Measurements from ENCODE around the gene UBQLN2.
"Not testable (repeated sequence)": the region's sequence is repeated elsewhere in the genome, so short reads cannot be mapped to it uniquely, and the experiment has no call there.

Gene UBQLN2

GRCh38 chrX:56569378-56570057 lies 6.1 kb downstream of the UBQLN2 start:
- Histone ChIP-seq H3K9me3 (ENCODE audit: control insufficient read depth in 2 of 2, low read length in 2 of 2) (no peaks in the 10 kb centered on the region), H3K27me3 (ENCODE audit: control insufficient read depth in 2 of 2, insufficient read depth in 2 of 2, low read length in 2 of 2) (no peaks in the 10 kb centered on the region), H3K9ac (ENCODE audit: low read depth in 1 of 2, low read length in 2 of 2) (no peak overlapping the region), H3K36me3 (ENCODE audit: control insufficient read depth in 2 of 2, insufficient read depth in 2 of 2, low read length in 2 of 2) (peaks cover 0 to 7% of the 10 kb centered on the region in 2 donors), H3K4me3 (ENCODE audit: low read length in 2 of 2) (no peak overlapping the region), H3K4me1 (ENCODE audit: control insufficient read depth in 2 of 2, insufficient read depth in 2 of 2, low read length in 2 of 2) (no peaks in the 10 kb centered on the region), H3K27ac (ENCODE audit: low read depth in 2 of 2, low read length in 2 of 2) (no peak overlapping the region)

- Histone ChIP-seq H3K27ac (ENCODE audit: low read depth in 2 of 2, low read length in 2 of 2) (no peak overlapping the region), H3K27me3 (ENCODE audit: control insufficient read depth in 2 of 2, insufficient read depth in 2 of 2, low read length in 2 of 2) (no peaks in the 10 kb centered on the region), H3K36me3 (ENCODE audit: control insufficient read depth in 2 of 2, insufficient read depth in 2 of 2, low read length in 2 of 2) (peaks cover 0 to 7% of the 10 kb centered on the region in 2 donors), H3K9ac (ENCODE audit: low read depth in 1 of 2, low read length in 2 of 2) (no peak overlapping the region), H3K9me3 (ENCODE audit: control insufficient read depth in 2 of 2, low read length in 2 of 2) (no peaks in the 10 kb centered on the region), H3K4me3 (ENCODE audit: low read length in 2 of 2) (no peak overlapping the region), H3K4me1 (ENCODE audit: control insufficient read depth in 2 of 2, insufficient read depth in 2 of 2, low read length in 2 of 2) (no peaks in the 10 kb centered on the region)
Observed at GRCh38 chrX:56572975-56573374, 9.5 kb downstream of the UBQLN2 start.

- peaks cover 0 to 7% of the 10 kb centered on the region in 2 donors for H3K36me3 ChIP-seq (ENCODE audit: control insufficient read depth in 2 of 2, insufficient read depth in 2 of 2, low read length in 2 of 2)
- H3K4me3 ChIP-seq (ENCODE audit: low read length in 2 of 2) = no peak overlapping the region
- H3K9ac ChIP-seq (ENCODE audit: low read depth in 1 of 2, low read length in 2 of 2) = no peak overlapping the region
- H3K9me3 ChIP-seq (ENCODE audit: control insufficient read depth in 2 of 2, low read length in 2 of 2) = no peaks in the 10 kb centered on the region
- no peaks in the 10 kb centered on the region for H3K4me1 ChIP-seq (ENCODE audit: control insufficient read depth in 2 of 2, insufficient read depth in 2 of 2, low read length in 2 of 2)
- H3K27me3 ChIP-seq (ENCODE audit: control insufficient read depth in 2 of 2, insufficient read depth in 2 of 2, low read length in 2 of 2) = no peaks in the 10 kb centered on the region
- H3K27ac ChIP-seq (ENCODE audit: low read depth in 2 of 2, low read length in 2 of 2) = no peak overlapping the region
Observed at GRCh38 chrX:56574861-56575260, 11.4 kb downstream of the UBQLN2 start.

GRCh38 chrX:56576721-56577120 lies 13.3 kb downstream of the UBQLN2 start:
- H3K27me3 ChIP-seq (ENCODE audit: control insufficient read depth in 2 of 2, insufficient read depth in 2 of 2, low read length in 2 of 2) = no peaks in the 10 kb centered on the region
- H3K4me3 ChIP-seq (ENCODE audit: low read length in 2 of 2) = no peak overlapping the region
- no peak overlapping the region for H3K9ac ChIP-seq (ENCODE audit: low read depth in 1 of 2, low read length in 2 of 2)
- peaks cover 0 to 5% of the 10 kb centered on the region in 2 donors for H3K9me3 ChIP-seq (ENCODE audit: control insufficient read depth in 2 of 2, low read length in 2 of 2)
- H3K36me3 ChIP-seq (ENCODE audit: control insufficient read depth in 2 of 2, insufficient read depth in 2 of 2, low read length in 2 of 2) = no peaks in the 10 kb centered on the region
- no peaks in the 10 kb centered on the region for H3K4me1 ChIP-seq (ENCODE audit: control insufficient read depth in 2 of 2, insufficient read depth in 2 of 2, low read length in 2 of 2)
- H3K27ac ChIP-seq (ENCODE audit: low read depth in 2 of 2, low read length in 2 of 2) = no peak overlapping the region

GRCh38 chrX:56588397-56589188 lies 25.2 kb downstream of the UBQLN2 start:
- Histone ChIP-seq H3K4me3 (ENCODE audit: low read length in 2 of 2) (no peak overlapping the region), H3K27ac (ENCODE audit: low read depth in 2 of 2, low read length in 2 of 2) (no peak overlapping the region), H3K9ac (ENCODE audit: low read depth in 1 of 2, low read length in 2 of 2) (no peak overlapping the region), H3K36me3 (ENCODE audit: control insufficient read depth in 2 of 2, insufficient read depth in 2 of 2, low read length in 2 of 2) (no peaks in the 10 kb centered on the region), H3K4me1 (ENCODE audit: control insufficient read depth in 2 of 2, insufficient read depth in 2 of 2, low read length in 2 of 2) (no peaks in the 10 kb centered on the region), H3K27me3 (ENCODE audit: control insufficient read depth in 2 of 2, insufficient read depth in 2 of 2, low read length in 2 of 2) (no peaks in the 10 kb centered on the region), H3K9me3 (ENCODE audit: control insufficient read depth in 2 of 2, low read length in 2 of 2) (no peaks in the 10 kb centered on the region)

GRCh38 chrX:56591830-56592229 lies 28.4 kb downstream of the UBQLN2 start:
- H3K4me1 ChIP-seq (ENCODE audit: control insufficient read depth in 2 of 2, insufficient read depth in 2 of 2, low read length in 2 of 2); H3K9ac ChIP-seq (ENCODE audit: low read depth in 1 of 2, low read length in 2 of 2); H3K27me3 ChIP-seq (ENCODE audit: control insufficient read depth in 2 of 2, insufficient read depth in 2 of 2, low read length in 2 of 2); H3K4me3 ChIP-seq (ENCODE audit: low read length in 2 of 2); H3K36me3 ChIP-seq (ENCODE audit: control insufficient read depth in 2 of 2, insufficient read depth in 2 of 2, low read length in 2 of 2); H3K9me3 ChIP-seq (ENCODE audit: control insufficient read depth in 2 of 2, low read length in 2 of 2); H3K27ac ChIP-seq (ENCODE audit: low read depth in 2 of 2, low read length in 2 of 2): not testable (repeated sequence)

- H3K9me3 ChIP-seq (ENCODE audit: control insufficient read depth in 2 of 2, low read length in 2 of 2) = no peaks in the 10 kb centered on the region
- H3K4me1 ChIP-seq (ENCODE audit: control insufficient read depth in 2 of 2, insufficient read depth in 2 of 2, low read length in 2 of 2) = no peaks in the 10 kb centered on the region
- no peaks in the 10 kb centered on the region for H3K36me3 ChIP-seq (ENCODE audit: control insufficient read depth in 2 of 2, insufficient read depth in 2 of 2, low read length in 2 of 2)
- H3K4me3 ChIP-seq (ENCODE audit: low read length in 2 of 2) = no peak overlapping the region
- no peaks in the 10 kb centered on the region for H3K27me3 ChIP-seq (ENCODE audit: control insufficient read depth in 2 of 2, insufficient read depth in 2 of 2, low read length in 2 of 2)
- no peak overlapping the region for H3K27ac ChIP-seq (ENCODE audit: low read depth in 2 of 2, low read length in 2 of 2)
- H3K9ac ChIP-seq (ENCODE audit: low read depth in 1 of 2, low read length in 2 of 2) = no peak overlapping the region
Observed at GRCh38 chrX:56600141-56600540, 36.7 kb downstream of the UBQLN2 start.

GRCh38 chrX:56600987-56601386 lies 37.6 kb downstream of the UBQLN2 start:
- no peak overlapping the region for H3K9ac ChIP-seq (ENCODE audit: low read depth in 1 of 2, low read length in 2 of 2)
- H3K27me3 ChIP-seq (ENCODE audit: control insufficient read depth in 2 of 2, insufficient read depth in 2 of 2, low read length in 2 of 2) = no peaks in the 10 kb centered on the region
- H3K36me3 ChIP-seq (ENCODE audit: control insufficient read depth in 2 of 2, insufficient read depth in 2 of 2, low read length in 2 of 2) = no peaks in the 10 kb centered on the region
- no peak overlapping the region for H3K4me3 ChIP-seq (ENCODE audit: low read length in 2 of 2)
- no peaks in the 10 kb centered on the region for H3K9me3 ChIP-seq (ENCODE audit: control insufficient read depth in 2 of 2, low read length in 2 of 2)
- H3K27ac ChIP-seq (ENCODE audit: low read depth in 2 of 2, low read length in 2 of 2) = no peak overlapping the region
- H3K4me1 ChIP-seq (ENCODE audit: control insufficient read depth in 2 of 2, insufficient read depth in 2 of 2, low read length in 2 of 2) = no peaks in the 10 kb centered on the region

GRCh38 chrX:56615282-56615681 lies 51.9 kb downstream of the UBQLN2 start:
- no peaks in the 10 kb centered on the region for H3K36me3 ChIP-seq (ENCODE audit: control insufficient read depth in 2 of 2, insufficient read depth in 2 of 2, low read length in 2 of 2)
- no peak overlapping the region for H3K27ac ChIP-seq (ENCODE audit: low read depth in 2 of 2, low read length in 2 of 2)
- H3K4me3 ChIP-seq (ENCODE audit: low read length in 2 of 2) = no peak overlapping the region
- H3K27me3 ChIP-seq (ENCODE audit: control insufficient read depth in 2 of 2, insufficient read depth in 2 of 2, low read length in 2 of 2) = peaks cover 2% of the 10 kb centered on the region in 2 donors
- H3K9ac ChIP-seq (ENCODE audit: low read depth in 1 of 2, low read length in 2 of 2) = no peak overlapping the region
- no peaks in the 10 kb centered on the region for H3K9me3 ChIP-seq (ENCODE audit: control insufficient read depth in 2 of 2, low read length in 2 of 2)
- no peaks in the 10 kb centered on the region for H3K4me1 ChIP-seq (ENCODE audit: control insufficient read depth in 2 of 2, insufficient read depth in 2 of 2, low read length in 2 of 2)
